ENCODE results near the gene TRIP10.

- TF ChIP-seq POLR2AphosphoS5 (IDR thresholded peaks at IDR 0.05; ENCODE audit: low read depth, low read length), result no peak
- TF ChIP-seq TAF1 (IDR thresholded peaks at IDR 0.05; ENCODE audit: borderline replicate concordance, low read depth, low read length), result no peak
- TF ChIP-seq POLR2A (IDR thresholded peaks at IDR 0.05; ENCODE audit: low read depth, low read length), result no peak
These were observed 4.4 kb downstream of the TRIP10 start for GRCh38 chr19:6743714-6744380.
